ENCODE results near the gene CSE1L.

Gene CSE1L

GRCh38 chr20:49091104-49091503 is 45.0 kb downstream of the CSE1L start (continued):
- TF ChIP-seq ZNF658 (tag by site-specific recombination; IDR thresholded peaks at IDR 0.05) (no peak), ZNF112 (tag by site-specific recombination; IDR thresholded peaks at IDR 0.05) (no peak), MZF1 (tag by site-specific recombination; IDR thresholded peaks at IDR 0.05; ENCODE audit: borderline replicate concordance) (no peak), ZNF692 (tag by site-specific recombination; IDR thresholded peaks at IDR 0.05) (no peak), ZNF138 (tag by site-specific recombination; IDR thresholded peaks at IDR 0.05; ENCODE audit: borderline replicate concordance) (no peak)

GRCh38 chr20:49091762-49092161 is 45.6 kb downstream of the CSE1L start:
- POLR2A ChIA-PET, result no interaction called here
- Histone ChIP-seq H3K9me3 (ENCODE audit: control insufficient read depth, insufficient read depth, low read depth, low read length) (no peaks in the 10 kb centered on the region), H3K4me1 (ENCODE audit: control insufficient read depth, insufficient read depth, low read length) (no peaks in the 10 kb centered on the region), H3K4me3 (ENCODE audit: low read depth, low read length) (no peak overlapping the region), H3K27ac (ENCODE audit: extremely low read depth, low read depth, low read length) (no peak overlapping the region), H3K36me3 (ENCODE audit: control insufficient read depth in 2 of 2, insufficient read depth in 1 of 2, low read length in 2 of 2) (peaks cover 90 to 98% of the 10 kb centered on the region in 2 experiments)
- CTCF ChIA-PET, result no interaction called here
- TF ChIP-seq ZNF184 (tag by site-specific recombination; IDR thresholded peaks at IDR 0.05), result no peak
- no peak for TF ChIP-seq INSM2 (tag by site-specific recombination; IDR thresholded peaks at IDR 0.05)
- TF ChIP-seq ZNF354C (tag by site-specific recombination; IDR thresholded peaks at IDR 0.05; ENCODE audit: borderline replicate concordance, low read depth), result no peak

GRCh38 chr20:49096203-49096730 is 50.2 kb downstream of the CSE1L start:
- ChIA-PET POLR2A (no interaction called here), CTCF (interaction anchor here (0.6 kb wide), 1 partner anchor 20 kb away, joined by 3 read pairs; no protein-coding TSS in a partner anchor)
- peaks cover 78 to 93% of the 10 kb centered on the region in 2 experiments for H3K36me3 ChIP-seq (ENCODE audit: control insufficient read depth in 2 of 2, insufficient read depth in 1 of 2, low read length in 2 of 2)
- no peak overlapping the region for H3K27ac ChIP-seq (ENCODE audit: extremely low read depth, low read depth, low read length)
- no peaks in the 10 kb centered on the region for H3K4me1 ChIP-seq (ENCODE audit: control insufficient read depth, insufficient read depth, low read length)
- TF ChIP-seq ZNF335 (tag by site-specific recombination; conservative IDR thresholded peaks at IDR 0.05) (no peak), ZNF747 (tag by site-specific recombination; IDR thresholded peaks at IDR 0.05) (no peak), ZSCAN18 (tag by site-specific recombination; IDR thresholded peaks at IDR 0.05) (no peak), EGR2 (tag by site-specific recombination; IDR thresholded peaks at IDR 0.05; ENCODE audit: low read depth) (no peak), ZSCAN23 (tag by site-specific recombination; IDR thresholded peaks at IDR 0.05) (no peak), ZNF548 (tag by site-specific recombination; IDR thresholded peaks at IDR 0.05) (no peak), ZNF791 (tag by site-specific recombination; IDR thresholded peaks at IDR 0.05) (no peak), ZNF677 (tag by site-specific recombination; IDR thresholded peaks at IDR 0.05) (no peak), ZNF280D (tag by site-specific recombination; IDR thresholded peaks at IDR 0.05) (no peak), ZNF366 (tag by site-specific recombination; conservative IDR thresholded peaks at IDR 0.05) (no peak), TRIM28 (IDR thresholded peaks at IDR 0.05; ENCODE audit: borderline replicate concordance, low read length) (no peak), ZNF510 (tag by site-specific recombination; IDR thresholded peaks at IDR 0.05; ENCODE audit: insufficient replicate concordance) (no peak), HOXA7 (CRISPR knock-in tag; IDR thresholded peaks at IDR 0.05; ENCODE audit: borderline replicate concordance) (no peak), ZFP3 (tag by site-specific recombination; IDR thresholded peaks at IDR 0.05; ENCODE audit: low read depth) (no peak), RBAK (tag by site-specific recombination; IDR thresholded peaks at IDR 0.05) (no peak), KLF17 (tag by site-specific recombination; IDR thresholded peaks at IDR 0.05) (no peak)
- no peaks in the 10 kb centered on the region for H3K9me3 ChIP-seq (ENCODE audit: control insufficient read depth, insufficient read depth, low read depth, low read length)
- H3K4me3 ChIP-seq (ENCODE audit: low read depth, low read length), result no peak overlapping the region

Data from HEK293 (cell line).